Psoas muscle (tissue), 8 donors: ENCODE measurements around the gene NPNT. TPM values are rescaled to one million over a fixed set of nuclear protein-coding genes. Genes with fewer than 3 reads are reported as not detected.
A peak's percentile ranks its signal among the peaks of the same experiment; 100 is the strongest.

Experiments
- ATAC-seq, 4 donors: fragments of 200-7000 bp; cut with Tn5 transposase; one replicate each; pipeline ENCODE4 v1.9.1; 2020; ENCODE audit warnings: moderate library complexity in 3 of 4, mild to moderate bottlenecking in 2 of 4
- DNase-seq, 2 donors: peaks; one replicate each; pipeline ENCODE4 v3.0.0-alpha.2; 2020
- H3K27ac ChIP-seq: fragments of 200-600 bp; one replicate; pipeline ENCODE4 v1.8.0; 2022
- H3K27me3 ChIP-seq, 3 donors: fragments of 200-600 bp in 1 of 3; one replicate each; pipeline versions ENCODE4 v1.6.1 to v1.8.0; 2013 to 2022; ENCODE audit warnings: low read length in 2 of 3, mild to moderate bottlenecking in 2 of 3, moderate library complexity in 1 of 3; ENCODE audit not compliant: insufficient read depth in 3 of 3
- H3K36me3 ChIP-seq, 2 donors: fragments of 200-600 bp in 1 of 2; one replicate each; pipeline versions ENCODE4 v1.6.1 to v1.8.0; 2013 to 2022; ENCODE audit warnings: low read depth in 1 of 2, mild to moderate bottlenecking in 1 of 2, moderate library complexity in 1 of 2; ENCODE audit not compliant: insufficient read depth in 1 of 2
- H3K4me1 ChIP-seq: fragments of 200-600 bp; one replicate; pipeline ENCODE4 v1.8.0; 2022
- H3K4me3 ChIP-seq: fragments of 200-600 bp; one replicate; pipeline ENCODE4 v1.8.0; 2022; ENCODE audit warnings: mild to moderate bottlenecking
- H3K9me3 ChIP-seq: fragments of 200-600 bp; one replicate; pipeline ENCODE4 v1.8.0; 2022
- WGBS, 3 donors: extraction: QIAGEN DNeasy Blood & Tissue Kit; methylation state at CpG; one replicate each; pipeline versions ENCODE4 v1.1.6 to v1.1.7; 2013; 5-methylcytosine and 5-hydroxymethylcytosine counted together
- intact Hi-C, 2 donors: fragments of 100-400 bp; cut with DNase I; formaldehyde crosslinking; loops; one replicate each; pipeline versions ENCODE4 v1.11.0 to v1.14.2; 2022
- polyA plus RNA-seq, 3 donors: library from polyadenylated mRNA; stranded (reverse); fragments of 200-250 nt; gene quantifications; one replicate each; pipeline ENCODE4 v1.2.3, GENCODE V29; 2013
- total RNA-seq, 4 donors: library from RNA; stranded (reverse); fragmentation: NEBNext Ultra II Directional in 2 of 4; extraction: Animal tissue kit (Norgen Biotek cat#: 25700) in 2 of 4; gene quantifications; one replicate each; pipeline versions ENCODE4 v1.2.1 to v1.2.4, GENCODE V29; 2021 to 2023
- TF ChIP-seq, protein P1 (sequence below): fragments of 200-600 bp; IDR thresholded peaks from one replicate; pipeline ENCODE4 v1.8.0; 2022; ENCODE audit warnings: antibody characterized with exemption
- donor health status: healthy with polysubstance abuse.
- donor health status: DM: no; HTN: no; CAD: no; lungs with moderate emphysema.
- donor health status: Bipolar disorder and iron deficiency.
- donor health status: healthy.
- donor health status: DM: yes; HTN: yes; CAD: no.
- donor health status: DM: no; HTN: no; CAD: no.
- donor health status: DM: no; HTN: no; CAD: no.
- donor health status: DM: yes; HTN: yes; CAD: no.

The NPNT gene
- total and polyA plus RNA-seq, 7 donors: 0.98 to 18.8 (median 4.1) TPM

DNA sequence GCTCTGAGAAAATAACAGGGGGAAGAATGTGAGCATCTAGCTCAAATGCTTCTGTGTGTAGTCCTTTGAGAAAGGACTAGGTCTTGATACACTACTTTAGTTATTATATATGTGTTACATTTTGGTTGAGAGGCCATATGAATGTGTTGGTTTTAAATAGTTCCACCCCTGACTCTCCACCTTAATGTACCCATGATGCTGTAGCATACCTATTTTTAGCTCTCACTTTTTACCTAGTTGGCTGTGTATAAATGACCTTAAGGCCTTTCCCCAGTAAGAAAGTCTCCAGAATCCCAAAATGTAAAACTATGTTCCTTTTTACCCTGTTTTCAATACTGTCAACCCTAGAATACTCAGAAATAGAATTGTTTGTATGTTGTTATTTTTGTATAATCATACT is 20.0 kb upstream of the NPNT start:
- Histone ChIP-seq H3K4me3 (no peak overlapping the region), H3K4me1 (peaks cover 16% of the 10 kb centered on the region), H3K36me3 (no peaks in the 10 kb centered on the region), H3K9me3 (no peaks in the 10 kb centered on the region), H3K27ac (peak overlapping the region; percentile 26), H3K27me3 (no peaks in the 10 kb centered on the region)
- intact Hi-C loops: no loop called here
- no peak for DNase-seq
- ATAC-seq: peak; percentile 55 to 89 (median 70)
- TF ChIP-seq, protein P1, sequence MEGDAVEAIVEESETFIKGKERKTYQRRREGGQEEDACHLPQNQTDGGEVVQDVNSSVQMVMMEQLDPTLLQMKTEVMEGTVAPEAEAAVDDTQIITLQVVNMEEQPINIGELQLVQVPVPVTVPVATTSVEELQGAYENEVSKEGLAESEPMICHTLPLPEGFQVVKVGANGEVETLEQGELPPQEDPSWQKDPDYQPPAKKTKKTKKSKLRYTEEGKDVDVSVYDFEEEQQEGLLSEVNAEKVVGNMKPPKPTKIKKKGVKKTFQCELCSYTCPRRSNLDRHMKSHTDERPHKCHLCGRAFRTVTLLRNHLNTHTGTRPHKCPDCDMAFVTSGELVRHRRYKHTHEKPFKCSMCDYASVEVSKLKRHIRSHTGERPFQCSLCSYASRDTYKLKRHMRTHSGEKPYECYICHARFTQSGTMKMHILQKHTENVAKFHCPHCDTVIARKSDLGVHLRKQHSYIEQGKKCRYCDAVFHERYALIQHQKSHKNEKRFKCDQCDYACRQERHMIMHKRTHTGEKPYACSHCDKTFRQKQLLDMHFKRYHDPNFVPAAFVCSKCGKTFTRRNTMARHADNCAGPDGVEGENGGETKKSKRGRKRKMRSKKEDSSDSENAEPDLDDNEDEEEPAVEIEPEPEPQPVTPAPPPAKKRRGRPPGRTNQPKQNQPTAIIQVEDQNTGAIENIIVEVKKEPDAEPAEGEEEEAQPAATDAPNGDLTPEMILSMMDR: no peak

DNA sequence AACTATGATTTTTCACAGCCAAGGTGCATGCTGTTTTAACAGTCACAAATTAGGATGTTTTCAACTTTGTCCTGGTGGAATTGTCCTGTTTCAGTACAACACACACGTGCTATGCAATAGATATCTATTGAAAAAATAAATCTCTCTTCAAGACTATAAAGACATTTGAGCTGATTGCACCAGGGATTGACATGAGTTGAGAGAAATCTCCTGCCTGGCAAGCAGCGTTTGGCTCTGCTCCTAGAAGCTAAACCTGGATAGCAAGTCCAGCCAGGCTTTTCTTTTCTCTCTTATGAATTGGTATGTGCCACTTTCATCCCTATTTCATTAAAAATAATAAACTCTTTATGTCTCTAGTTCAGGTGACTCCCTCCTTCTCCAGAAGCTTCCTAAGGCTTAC is 16.6 kb upstream of the NPNT start:
- intact Hi-C loops: no loop called here
- H3K27me3 ChIP-seq: no peaks in the 10 kb centered on the region
- H3K36me3 ChIP-seq: no peaks in the 10 kb centered on the region
- peak in 3 of 4 donors; percentile 61 to 73 (median 64) for ATAC-seq
- H3K9me3 ChIP-seq: no peaks in the 10 kb centered on the region
- no peak overlapping the region for H3K27ac ChIP-seq
- DNase-seq: no peak
- peaks cover 16% of the 10 kb centered on the region for H3K4me1 ChIP-seq
- H3K4me3 ChIP-seq: no peak overlapping the region
- 18 to 36% (median 23%) methylated on average over 2 of the region's 2 CpGs for WGBS, 3 donors
- TF ChIP-seq, protein P1: no peak

DNA sequence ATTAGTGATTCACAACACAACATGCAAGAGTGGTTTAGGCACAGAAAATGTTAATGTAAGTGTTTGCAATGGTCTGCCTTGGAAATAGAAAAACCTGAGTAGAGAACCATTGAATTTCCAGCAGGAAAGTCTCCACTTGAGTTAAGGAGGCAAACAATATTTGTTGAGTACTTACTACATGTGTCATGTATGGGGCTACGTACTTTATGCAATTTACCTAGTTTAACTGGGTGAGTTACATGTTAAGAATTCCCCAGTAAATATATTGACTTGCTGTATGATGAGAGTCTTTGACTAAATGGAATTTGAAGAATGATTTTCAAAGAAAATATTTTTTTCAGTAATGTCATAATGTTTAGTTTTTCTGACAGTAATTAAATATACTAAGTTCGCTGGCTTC is 7.8 kb upstream of the NPNT start:
- Histone ChIP-seq H3K27ac (no peak overlapping the region), H3K4me3 (no peak overlapping the region), H3K9me3 (no peaks in the 10 kb centered on the region), H3K4me1 (no peaks in the 10 kb centered on the region), H3K36me3 (no peaks in the 10 kb centered on the region), H3K27me3 (no peaks in the 10 kb centered on the region)
- intact Hi-C loops: no loop called here
- no peak for ATAC-seq
- no peak for DNase-seq
- WGBS, 3 donors: 84 to 97% (median 93%) methylated on average over 2 of the region's 2 CpGs
- TF ChIP-seq, protein P1: no peak

DNA sequence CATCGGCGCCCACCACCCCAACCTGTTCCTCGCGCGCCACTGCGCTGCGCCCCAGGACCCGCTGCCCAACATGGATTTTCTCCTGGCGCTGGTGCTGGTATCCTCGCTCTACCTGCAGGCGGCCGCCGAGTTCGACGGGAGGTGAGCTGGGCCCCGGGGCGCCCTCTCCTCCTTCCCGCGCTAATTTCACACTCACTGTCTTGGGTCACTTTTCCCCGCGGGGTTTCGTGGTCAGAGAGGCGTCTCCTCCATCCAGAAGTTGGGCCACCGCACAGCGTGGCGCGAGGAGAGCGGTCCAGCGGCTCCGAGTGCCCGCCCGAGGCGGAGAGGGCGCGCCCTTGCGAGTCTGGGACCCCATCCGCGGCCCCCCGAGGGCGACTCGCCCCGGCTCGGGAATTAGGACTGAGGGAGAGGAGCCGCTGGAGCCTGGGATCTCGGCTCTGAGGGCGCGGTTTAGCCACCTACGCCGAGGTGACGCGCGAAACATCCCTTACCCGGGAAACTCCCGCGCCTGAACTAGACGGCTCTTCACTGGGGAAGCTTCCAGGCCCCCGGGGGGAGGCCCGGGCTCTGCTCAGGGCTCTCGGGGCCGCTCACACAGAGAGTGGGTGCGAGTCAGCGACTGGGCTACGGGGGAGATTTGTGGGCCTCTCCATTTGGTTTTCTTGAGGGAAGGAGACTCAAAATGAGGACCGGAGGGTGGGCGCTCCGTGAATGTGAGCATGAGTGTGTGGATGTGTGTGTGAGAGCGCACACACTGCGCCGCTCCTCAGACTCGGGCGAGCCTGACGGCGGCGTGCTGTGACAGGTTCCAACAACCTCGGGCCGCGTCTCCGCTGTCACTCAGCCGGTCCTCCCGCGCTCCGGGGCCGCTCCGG is 551 bp downstream of the NPNT start:
- intact Hi-C loops: loop anchor here in 1 of 2 donors (2.0 kb wide), 1 partner anchor 61 kb away; no protein-coding TSS in a partner anchor
- TF ChIP-seq, protein P1: no peak
- Histone ChIP-seq H3K4me1 (no peaks in the 10 kb centered on the region), H3K27me3 (peaks cover 0 to 21% (median 0%) of the 10 kb centered on the region in 3 donors), H3K4me3 (peak overlapping the region; percentile 76), H3K27ac (no peak overlapping the region), H3K36me3 (no peaks in the 10 kb centered on the region), H3K9me3 (no peaks in the 10 kb centered on the region)
- DNase-seq (peak; percentile 34 to 61), ATAC-seq (peak; percentile 80 to 84 (median 81))
- 0 to 1% (median 0%) methylated on average over 64 to 84 of the region's 84 CpGs for WGBS, 3 donors
